Measurements from ENCODE around the gene DARS1.

DARS1 gene

GRCh38 chr2:136025057-136025973 lies 39.9 kb upstream of the DARS1 start:
- no peak for TF ChIP-seq EZH2phosphoT487 (IDR thresholded peaks at IDR 0.05; ENCODE audit: borderline replicate concordance)
- no peak for TF ChIP-seq CTCF (conservative IDR thresholded peaks at IDR 0.05; ENCODE audit: low read length)
- H3K79me2 ChIP-seq (ENCODE audit: insufficient read depth, low read length), result no peaks in the 10 kb centered on the region
- no peak overlapping the region for H3K4me2 ChIP-seq (ENCODE audit: low read depth, low read length, poor library complexity, severe bottlenecking)
- H4K20me1 ChIP-seq (ENCODE audit: insufficient read depth, low read length, poor library complexity, severe bottlenecking), result no peaks in the 10 kb centered on the region
- no peak overlapping the region for H3K9ac ChIP-seq (ENCODE audit: low read depth, low read length, poor library complexity, severe bottlenecking)
- no peak overlapping the region for H2AFZ ChIP-seq (ENCODE audit: low read length)
- H3K27me3 ChIP-seq (ENCODE audit: insufficient read depth, low read length, poor library complexity, severe bottlenecking), result no peaks in the 10 kb centered on the region
- H3K4me3 ChIP-seq (ENCODE audit: low read length, poor library complexity, severe bottlenecking), result no peak overlapping the region
- H3K4me1 ChIP-seq (ENCODE audit: insufficient read depth, low read length, poor library complexity, severe bottlenecking), result peaks cover 30% of the 10 kb centered on the region
- H3K9me3 ChIP-seq (ENCODE audit: insufficient read depth, low read depth, low read length), result no peaks in the 10 kb centered on the region
- no peaks in the 10 kb centered on the region for H3K9me2 ChIP-seq (replicated peaks; ENCODE audit: low read depth, low read length)
- no peaks in the 10 kb centered on the region for H3K36me3 ChIP-seq (ENCODE audit: insufficient read depth, low read length)
- H3F3A ChIP-seq (ENCODE audit: low read depth), result peaks cover 1% of the 10 kb centered on the region; the same call in 1 of the 2 replicates

- H3K9me2 ChIP-seq (replicated peaks; ENCODE audit: low read depth, low read length), result no peaks in the 10 kb centered on the region
These were observed 39.2 kb upstream of the DARS1 start for GRCh38 chr2:136024616-136025015.

GRCh38 chr2:136024185-136024584 lies 38.8 kb upstream of the DARS1 start:
- no peak overlapping the region for H2AFZ ChIP-seq (ENCODE audit: low read length)
- H3K4me1 ChIP-seq (ENCODE audit: insufficient read depth, low read length, poor library complexity, severe bottlenecking), result peaks cover 39% of the 10 kb centered on the region
- no peaks in the 10 kb centered on the region for H3K79me2 ChIP-seq (ENCODE audit: insufficient read depth, low read length)
- H3K9me3 ChIP-seq (ENCODE audit: insufficient read depth, low read depth, low read length), result no peaks in the 10 kb centered on the region
- H3K9ac ChIP-seq (ENCODE audit: low read depth, low read length, poor library complexity, severe bottlenecking), result no peak overlapping the region
- peak; percentile 33; the same call in 1 of the 2 replicates for TF ChIP-seq CTCF (conservative IDR thresholded peaks at IDR 0.05; ENCODE audit: low read length)
- no peak for TF ChIP-seq EZH2phosphoT487 (IDR thresholded peaks at IDR 0.05; ENCODE audit: borderline replicate concordance)
- no peak overlapping the region for H3K4me2 ChIP-seq (ENCODE audit: low read depth, low read length, poor library complexity, severe bottlenecking)
- no peaks in the 10 kb centered on the region for H4K20me1 ChIP-seq (ENCODE audit: insufficient read depth, low read length, poor library complexity, severe bottlenecking)
- H3K9me2 ChIP-seq (replicated peaks; ENCODE audit: low read depth, low read length), result no peaks in the 10 kb centered on the region
- no peaks in the 10 kb centered on the region for H3K36me3 ChIP-seq (ENCODE audit: insufficient read depth, low read length)
- H3K27me3 ChIP-seq (ENCODE audit: insufficient read depth, low read length, poor library complexity, severe bottlenecking), result no peaks in the 10 kb centered on the region
- H3F3A ChIP-seq (ENCODE audit: low read depth), result no peaks in the 10 kb centered on the region
- H3K4me3 ChIP-seq (ENCODE audit: low read length, poor library complexity, severe bottlenecking), result no peak overlapping the region

More at GRCh38 chr2:136024616-136025015, 39.2 kb upstream of the DARS1 start:
- H3K27me3 ChIP-seq (ENCODE audit: insufficient read depth, low read length, poor library complexity, severe bottlenecking), result no peaks in the 10 kb centered on the region
- H3K9ac ChIP-seq (ENCODE audit: low read depth, low read length, poor library complexity, severe bottlenecking), result no peak overlapping the region
- no peaks in the 10 kb centered on the region for H3K79me2 ChIP-seq (ENCODE audit: insufficient read depth, low read length)
- TF ChIP-seq EZH2phosphoT487 (IDR thresholded peaks at IDR 0.05; ENCODE audit: borderline replicate concordance) (no peak), CTCF (conservative IDR thresholded peaks at IDR 0.05; ENCODE audit: low read length) (no peak)
- no peaks in the 10 kb centered on the region for H3K9me3 ChIP-seq (ENCODE audit: insufficient read depth, low read depth, low read length)
- no peak overlapping the region for H3K4me2 ChIP-seq (ENCODE audit: low read depth, low read length, poor library complexity, severe bottlenecking)
- H3K4me1 ChIP-seq (ENCODE audit: insufficient read depth, low read length, poor library complexity, severe bottlenecking), result peaks cover 35% of the 10 kb centered on the region
- H2AFZ ChIP-seq (ENCODE audit: low read length), result no peak overlapping the region
- no peaks in the 10 kb centered on the region for H3F3A ChIP-seq (ENCODE audit: low read depth)
- H3K4me3 ChIP-seq (ENCODE audit: low read length, poor library complexity, severe bottlenecking), result no peak overlapping the region
- H3K36me3 ChIP-seq (ENCODE audit: insufficient read depth, low read length), result no peaks in the 10 kb centered on the region
- H4K20me1 ChIP-seq (ENCODE audit: insufficient read depth, low read length, poor library complexity, severe bottlenecking), result no peaks in the 10 kb centered on the region
